HepG2 (cell line): Measurements from ENCODE around the gene LENEP. TPM values are rescaled to one million over a fixed set of nuclear protein-coding genes. Genes with fewer than 3 reads are reported as not detected.

ENCODE experiments used
- ATAC-seq: fragments of 200-7000 bp; cut with Tn5 transposase; 3 replicates; pipeline ENCODE4 v1.9.1; 2020; ENCODE audit warnings: mild to moderate bottlenecking, moderate library complexity
- BruUV-seq: library from RNA; stranded (reverse); fragments of 400-500 nt; replicated peaks from 2 replicates; lab custom pipeline; 2021; lab: Mats Ljungman, UMichigan
- CTCF ChIA-PET: fragments of 300-600 bp; formaldehyde crosslinking; extraction: SDS; loops from one replicate; lab custom pipeline; 2021; ENCODE audit warnings: low total read pairs, inconsistent platforms, low intra/inter-chr PET ratio; lab: Yijun Ruan, JAX
- POLR2A ChIA-PET: fragments of 350-600 bp; sonication (Branson Sonifier 250); formaldehyde crosslinking; loops from one replicate; lab custom pipeline; 2020; ENCODE audit warnings: antibody characterized with exemption, inconsistent platforms; lab: Yijun Ruan, JAX
- DNase-seq: peaks from one replicate; pipeline ENCODE4 v3.0.0-alpha.2; 2015; ENCODE audit warnings: low spot score
- FAIRE-seq: peaks from 3 replicates; lab custom pipeline; 2011; peaks lifted over from hg19 to GRCh38; lab: Jason Lieb, UNC
- H2AFZ ChIP-seq: one replicate; pipeline ENCODE4 v1.6.1; 2011; ENCODE audit warnings: low read length, inconsistent platforms
- H3K27ac ChIP-seq: fragments of 300-600 bp; 3 replicates; pipeline ENCODE4 v1.8.0; 2011; ENCODE audit warnings: mixed run types, mild to moderate bottlenecking, mixed read lengths, low read length, inconsistent platforms; ENCODE audit not compliant: insufficient read depth; ENCODE audit errors: extremely low read length
- H3K27me3 ChIP-seq, 2 experiments: fragments of 200-600 bp in 1 of 2; 2 replicates in 1 of 2; 3 replicates in 1 of 2; pipeline versions ENCODE4 v1.6.0 to v1.8.0; 2011; ENCODE audit warnings: low read length in 2 of 2, mild to moderate bottlenecking in 2 of 2, moderate library complexity in 2 of 2, inconsistent platforms in 1 of 2; ENCODE audit not compliant: insufficient read depth in 2 of 2, control insufficient read depth in 1 of 2
- H3K36me3 ChIP-seq, 2 experiments: fragments of 200-600 bp in 1 of 2; replicated peaks in 1 of 2; 2 replicates in 1 of 2; 3 replicates in 1 of 2; pipeline versions ENCODE4 v1.5.1 to v1.8.0; 2011; ENCODE audit warnings: low read length in 2 of 2, inconsistent platforms in 1 of 2; ENCODE audit not compliant: insufficient read depth in 2 of 2, control insufficient read depth in 1 of 2
- H3K4me1 ChIP-seq: 2 replicates; pipeline ENCODE4 v1.5.1; 2012; ENCODE audit warnings: low read length, inconsistent platforms; ENCODE audit not compliant: insufficient read depth
- H3K4me2 ChIP-seq: 2 replicates; pipeline ENCODE4 v1.6.0; 2011; ENCODE audit warnings: low read depth, low read length, inconsistent platforms
- H3K4me3 ChIP-seq, 3 experiments: fragments of 200-600 bp in 1 of 3; sonication (generic), shearing (Covaris generic) in 1 of 3; replicated peaks in 1 of 3; 2 replicates each; pipeline ENCODE4 v1.5.1; 2011 to 2016; ENCODE audit warnings: low read length in 3 of 3, inconsistent platforms in 2 of 3, low read depth in 2 of 3, mild to moderate bottlenecking in 2 of 3, control low read depth in 1 of 3, mixed read lengths in 1 of 3; ENCODE audit not compliant: insufficient read depth in 1 of 3
- H3K79me2 ChIP-seq: one replicate; pipeline ENCODE4 v1.6.1; 2011; ENCODE audit warnings: low read length, inconsistent platforms; ENCODE audit not compliant: insufficient read depth
- H3K9ac ChIP-seq: 2 replicates; pipeline ENCODE4 v1.6.0; 2011; ENCODE audit warnings: mild to moderate bottlenecking, low read depth, low read length, inconsistent platforms; ENCODE audit not compliant: insufficient read depth
- H3K9me3 ChIP-seq: 2 replicates; pipeline ENCODE4 v1.5.1; 2012; ENCODE audit warnings: mild to moderate bottlenecking, low read length
- H4K20me1 ChIP-seq: 2 replicates; pipeline ENCODE4 v1.6.0; 2011; ENCODE audit warnings: inconsistent platforms, mild to moderate bottlenecking, low read length, moderate library complexity; ENCODE audit not compliant: insufficient read depth
- ATF4 ChIP-seq, 2 experiments: fragments of 450-650 bp in 1 of 2; sonication (generic) in 1 of 2; formaldehyde crosslinking; IDR thresholded peaks; 2 replicates each; pipeline versions ENCODE4 v1.5.0 to v1.8.0; 2020 to 2022; ENCODE audit warnings: mild to moderate bottlenecking in 1 of 2, missing genetic modification reagents in 1 of 2
- BCL3 ChIP-seq: sonication (generic); formaldehyde crosslinking; IDR thresholded peaks from 2 replicates; pipeline ENCODE4 v1.5.1; 2020; ENCODE audit warnings: mild to moderate bottlenecking, missing genetic modification reagents, moderate library complexity
- HES4 ChIP-seq: sonication (generic); formaldehyde crosslinking; IDR thresholded peaks from 2 replicates; pipeline ENCODE4 v1.9.0; 2021; ENCODE audit warnings: mild to moderate bottlenecking, missing genetic modification reagents, borderline replicate concordance
- HNRNPL ChIP-seq: fragments of 200-400 bp; formaldehyde crosslinking; IDR thresholded peaks from 2 replicates; pipeline ENCODE4 v1.6.1; 2017; ENCODE audit warnings: mild to moderate bottlenecking, low read depth, low read length
- MED1 ChIP-seq: sonication (generic); formaldehyde crosslinking; IDR thresholded peaks from 2 replicates; pipeline ENCODE4 v1.4.0; 2020; ENCODE audit warnings: missing genetic modification reagents
- MTF2 ChIP-seq: sonication (generic); formaldehyde crosslinking; IDR thresholded peaks from 2 replicates; pipeline ENCODE4 v1.5.0; 2020; ENCODE audit warnings: missing genetic modification reagents, borderline replicate concordance
- PATZ1 ChIP-seq: sonication (generic); formaldehyde crosslinking; IDR thresholded peaks from 2 replicates; pipeline ENCODE4 v1.4.0; 2020; ENCODE audit warnings: missing genetic modification reagents
- SALL2 ChIP-seq: sonication (generic); formaldehyde crosslinking; IDR thresholded peaks from 2 replicates; pipeline ENCODE4 v1.8.1; 2023; ENCODE audit warnings: mild to moderate bottlenecking, missing genetic modification reagents, inconsistent platforms
- ZBTB10 ChIP-seq: sonication (generic); formaldehyde crosslinking; IDR thresholded peaks from 2 replicates; pipeline ENCODE4 v1.4.0; 2020; ENCODE audit warnings: missing genetic modification reagents, borderline replicate concordance
- ZBTB39 ChIP-seq: sonication (generic); formaldehyde crosslinking; IDR thresholded peaks from 2 replicates; pipeline ENCODE4 v1.5.0; 2020; ENCODE audit warnings: missing genetic modification reagents
- ZNF652 ChIP-seq: IDR thresholded peaks from 2 replicates; pipeline ENCODE4 v1.6.1; 2016; ENCODE audit warnings: low read depth, borderline replicate concordance
- ZNF761 ChIP-seq: sonication (generic); formaldehyde crosslinking; conservative IDR thresholded peaks from 2 replicates; pipeline ENCODE4 v1.4.0; 2020; ENCODE audit warnings: mild to moderate bottlenecking, missing genetic modification reagents
- WGBS: methylation state at CpG from one replicate; pipeline ENCODE4 v1.1.6; 2017; ENCODE audit warnings: low lambda C conversion rate; 5-methylcytosine and 5-hydroxymethylcytosine counted together
- in situ Hi-C: cut with HindIII; loops from 2 replicates; pipeline ENCODE4 v1.10.0; 2017; ENCODE audit warnings: low pct_unique_long_range_greater_than_20kb; ENCODE audit not compliant: extremely low pct_ligation_motif_present
- intact Hi-C: fragments of 100-400 bp; cut with micrococcal nuclease; formaldehyde crosslinking; loops from one replicate; pipeline ENCODE4 v1.10.0; 2022; ENCODE audit not compliant: unreplicated experiment
- polyA plus RNA-seq, 8 experiments: library from polyadenylated mRNA; depleted of rRNA in 3 of 8; stranded (reverse) in 7 of 8; unstranded in 1 of 8; fragments of >200 nt; fragmentation: Illumina TruSeq in 4 of 8; extraction: Trizol in 4 of 8; gene quantifications; 2 replicates each; pipeline versions ENCODE4 v1.2.1 to v1.2.3, GENCODE V29; 2011 to 2016; ENCODE audit warnings: low read depth in 4 of 8, missing spikeins in 1 of 8, mixed read lengths in 1 of 8; ENCODE audit not compliant: insufficient read depth in 1 of 8
- total RNA-seq, 5 experiments: library from RNA; depleted of rRNA; stranded (reverse); fragments of >200 nt; fragmentation: Illumina TruSeq; extraction: Trizol; gene quantifications; 2 replicates each; pipeline ENCODE4 v1.2.3, GENCODE V29; 2016; ENCODE audit warnings: low read depth in 1 of 5

The LENEP gene
- total and polyA plus RNA-seq, 2 of the 13 experiments (the other 11 are each of a cell fraction or from before 2014, with no cell fraction given), result 0.29 TPM; not detected in 1

GRCh38 chr1:155004352-155005075 is 11.1 kb downstream of the LENEP start:
- BruUV-seq, result no TSS peak
- no peak overlapping the region for H2AFZ ChIP-seq
- H3K9ac ChIP-seq, result peak overlapping the region; percentile 95
- intact Hi-C loops, result loop anchor here (5.0 kb wide), 1 partner anchor 447 kb away; the partner anchor contains the start of gene UBE2Q1
- DNase-seq (no peak), FAIRE-seq (no peak), ATAC-seq (no peak)
- peaks cover 0 to 1% of the 10 kb centered on the region in 2 experiments; a peak in 3 of 5 replicates for H3K36me3 ChIP-seq
- no peaks in the 10 kb centered on the region for H3K9me3 ChIP-seq
- peak overlapping the region; percentile 89 for H3K4me2 ChIP-seq
- in situ Hi-C loops, result no loop called here
- peak overlapping the region; percentile 97 for H3K27ac ChIP-seq
- WGBS, result 51% methylated on average over 4 of the region's 5 CpGs
- CTCF ChIA-PET, result interaction anchor here (1.6 kb wide), 1 partner anchor 13 kb away, joined by 5 read pairs; no protein-coding TSS in a partner anchor
- H4K20me1 ChIP-seq, result peaks cover 4% of the 10 kb centered on the region; the same call in 1 of the 2 replicates
- H3K4me1 ChIP-seq, result peaks cover 60% of the 10 kb centered on the region
- H3K79me2 ChIP-seq, result peaks cover 40% of the 10 kb centered on the region
- POLR2A ChIA-PET, result interaction anchor here (0.8 to 6.7 kb wide), 9 partner anchors 9 to 68 kb away, joined by 3 to 90 read pairs (median 3); partner anchors contain the start of genes ADAM15, FLAD1 and PMVK
- H3K4me3 ChIP-seq, result peak overlapping the region; percentile 86 to 98 (median 98)
- no peaks in the 10 kb centered on the region; a peak in 1 of 5 replicates for H3K27me3 ChIP-seq
- TF ChIP-seq SALL2 (CRISPR knock-in tag) (0 out of 2 replicates have a peak, but pooled peaks have one; percentile 11), ATF4 (CRISPR knock-in tag; IDR thresholded peaks at IDR 0.05) (peak in 1 of 2 experiments; percentile 83; a peak in 2 of 4 replicates), MED1 (no peak; the same call in 1 of the 2 replicates), MTF2 (CRISPR knock-in tag) (no peak), ZBTB39 (no peak), HNRNPL (peak; percentile 82), ZBTB10 (CRISPR knock-in tag) (no peak), BCL3 (CRISPR knock-in tag) (0 out of 2 replicates have a peak, but pooled peaks have one; percentile 41), HES4 (CRISPR knock-in tag) (0 out of 2 replicates have a peak, but pooled peaks have one; percentile 28), ZNF761 (CRISPR knock-in tag) (0 out of 2 replicates have a peak, but pooled peaks have one; percentile 11), ZNF652 (CRISPR knock-in tag) (peak; percentile 83), PATZ1 (CRISPR knock-in tag) (peak; percentile 9; the same call in 1 of the 2 replicates)
